RWPE2 (cell line): ENCODE results near the gene CDH26.
A peak's percentile ranks its signal among the peaks of the same experiment; 100 is the strongest.

Source experiments
- ATAC-seq: fragments of 200-7000 bp; cut with Tn5 transposase; 3 replicates; pipeline ENCODE4 v1.9.1; 2021; ENCODE audit warnings: low read depth
- DNase-seq: peaks from one replicate; pipeline ENCODE4 v3.0.0-alpha.2; 2020; ENCODE audit warnings: low spot score
- H3K27ac ChIP-seq: fragments of 450-650 bp; 2 replicates; pipeline ENCODE4 v1.5.1; 2017; ENCODE audit warnings: mild to moderate bottlenecking; ENCODE audit not compliant: poor library complexity, severe bottlenecking
- H3K27me3 ChIP-seq: fragments of 250-450 bp; sonication (Bioruptor Pico); 2 replicates; pipeline ENCODE4 v1.5.1; 2021; ENCODE audit warnings: mild to moderate bottlenecking, moderate library complexity; ENCODE audit not compliant: insufficient read depth, poor library complexity, severe bottlenecking
- H3K36me3 ChIP-seq: fragments of 250-450 bp; sonication (Bioruptor Pico); 2 replicates; pipeline ENCODE4 v1.5.1; 2020; ENCODE audit warnings: low read depth, mild to moderate bottlenecking, moderate library complexity
- H3K4me1 ChIP-seq: fragments of 250-450 bp; sonication (Bioruptor Pico); 2 replicates; pipeline ENCODE4 v1.5.1; 2021; ENCODE audit warnings: mild to moderate bottlenecking, moderate library complexity; ENCODE audit not compliant: insufficient read depth, poor library complexity, severe bottlenecking
- H3K4me3 ChIP-seq: fragments of 250-450 bp; sonication (Bioruptor Pico); 2 replicates; pipeline ENCODE4 v1.5.1; 2021; ENCODE audit warnings: mild to moderate bottlenecking, moderate library complexity; ENCODE audit not compliant: severe bottlenecking
- H3K9me3 ChIP-seq: fragments of 250-450 bp; sonication (Bioruptor Pico); 2 replicates; pipeline ENCODE4 v1.5.1; 2021; ENCODE audit warnings: mild to moderate bottlenecking, moderate library complexity; ENCODE audit not compliant: severe bottlenecking
- TF ChIP-seq, protein P1 (sequence below): fragments of 450-650 bp; IDR thresholded peaks from one replicate; pipeline ENCODE4 v1.5.1; 2017; ENCODE audit warnings: mild to moderate bottlenecking, moderate library complexity; ENCODE audit not compliant: poor library complexity, severe bottlenecking

CDH26 gene

GRCh38 chr20:59961423-59961822 is 3.2 kb downstream of the CDH26 start:
- Histone ChIP-seq H3K9me3 (no peaks in the 10 kb centered on the region), H3K36me3 (no peaks in the 10 kb centered on the region), H3K4me1 (peaks cover 16% of the 10 kb centered on the region), H3K4me3 (no peak overlapping the region), H3K27me3 (no peaks in the 10 kb centered on the region), H3K27ac (peak overlapping the region; percentile 24)
- TF ChIP-seq, protein P1, sequence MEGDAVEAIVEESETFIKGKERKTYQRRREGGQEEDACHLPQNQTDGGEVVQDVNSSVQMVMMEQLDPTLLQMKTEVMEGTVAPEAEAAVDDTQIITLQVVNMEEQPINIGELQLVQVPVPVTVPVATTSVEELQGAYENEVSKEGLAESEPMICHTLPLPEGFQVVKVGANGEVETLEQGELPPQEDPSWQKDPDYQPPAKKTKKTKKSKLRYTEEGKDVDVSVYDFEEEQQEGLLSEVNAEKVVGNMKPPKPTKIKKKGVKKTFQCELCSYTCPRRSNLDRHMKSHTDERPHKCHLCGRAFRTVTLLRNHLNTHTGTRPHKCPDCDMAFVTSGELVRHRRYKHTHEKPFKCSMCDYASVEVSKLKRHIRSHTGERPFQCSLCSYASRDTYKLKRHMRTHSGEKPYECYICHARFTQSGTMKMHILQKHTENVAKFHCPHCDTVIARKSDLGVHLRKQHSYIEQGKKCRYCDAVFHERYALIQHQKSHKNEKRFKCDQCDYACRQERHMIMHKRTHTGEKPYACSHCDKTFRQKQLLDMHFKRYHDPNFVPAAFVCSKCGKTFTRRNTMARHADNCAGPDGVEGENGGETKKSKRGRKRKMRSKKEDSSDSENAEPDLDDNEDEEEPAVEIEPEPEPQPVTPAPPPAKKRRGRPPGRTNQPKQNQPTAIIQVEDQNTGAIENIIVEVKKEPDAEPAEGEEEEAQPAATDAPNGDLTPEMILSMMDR: no peak
- ATAC-seq: peak; percentile 49
- DNase-seq: no peak

DNA sequence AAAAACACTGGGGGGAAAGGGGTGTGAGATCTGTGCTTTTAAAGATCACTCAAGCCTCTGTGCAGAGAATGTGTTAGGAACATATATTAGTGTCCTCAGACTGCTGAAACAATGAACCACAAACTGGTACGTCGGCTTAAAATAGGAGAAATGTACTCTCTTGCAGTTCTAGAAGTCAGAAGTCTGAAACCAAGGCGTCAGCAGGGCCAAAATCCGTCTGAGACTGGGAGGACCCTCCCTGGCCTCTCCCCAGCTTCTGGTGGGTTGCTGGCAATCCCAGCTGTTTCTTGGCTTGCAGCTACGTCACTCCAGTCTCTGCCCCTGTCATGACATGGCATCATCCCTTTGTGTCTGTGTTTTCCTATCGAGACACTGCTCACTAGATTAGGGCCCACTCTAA is 3.9 kb downstream of the CDH26 start:
- Histone ChIP-seq H3K4me1 (peaks cover 16% of the 10 kb centered on the region), H3K27ac (peak overlapping the region; percentile 24), H3K4me3 (no peak overlapping the region), H3K27me3 (no peaks in the 10 kb centered on the region), H3K9me3 (no peaks in the 10 kb centered on the region), H3K36me3 (no peaks in the 10 kb centered on the region)
- TF ChIP-seq, protein P1: no peak
- no peak for ATAC-seq
- DNase-seq: no peak

- TF ChIP-seq, protein P1: no peak
- Histone ChIP-seq H3K36me3 (no peaks in the 10 kb centered on the region), H3K9me3 (no peaks in the 10 kb centered on the region), H3K27ac (no peak overlapping the region), H3K4me1 (peaks cover 25% of the 10 kb centered on the region), H3K4me3 (no peak overlapping the region), H3K27me3 (no peaks in the 10 kb centered on the region)
- ATAC-seq (no peak), DNase-seq (no peak)
These were observed 8.2 kb downstream of the CDH26 start for GRCh38 chr20:59966428-59966827.

GRCh38 chr20:59971428-59971827 is 13.2 kb downstream of the CDH26 start:
- no peaks in the 10 kb centered on the region for H3K9me3 ChIP-seq
- peaks cover 37% of the 10 kb centered on the region for H3K4me1 ChIP-seq
- peak overlapping the region; percentile 90 for H3K27ac ChIP-seq
- ATAC-seq (no peak), DNase-seq (no peak)
- no peaks in the 10 kb centered on the region; the same call in 1 of the 2 replicates for H3K36me3 ChIP-seq
- TF ChIP-seq, protein P1: no peak
- no peak overlapping the region for H3K4me3 ChIP-seq
- H3K27me3 ChIP-seq: no peaks in the 10 kb centered on the region

DNA sequence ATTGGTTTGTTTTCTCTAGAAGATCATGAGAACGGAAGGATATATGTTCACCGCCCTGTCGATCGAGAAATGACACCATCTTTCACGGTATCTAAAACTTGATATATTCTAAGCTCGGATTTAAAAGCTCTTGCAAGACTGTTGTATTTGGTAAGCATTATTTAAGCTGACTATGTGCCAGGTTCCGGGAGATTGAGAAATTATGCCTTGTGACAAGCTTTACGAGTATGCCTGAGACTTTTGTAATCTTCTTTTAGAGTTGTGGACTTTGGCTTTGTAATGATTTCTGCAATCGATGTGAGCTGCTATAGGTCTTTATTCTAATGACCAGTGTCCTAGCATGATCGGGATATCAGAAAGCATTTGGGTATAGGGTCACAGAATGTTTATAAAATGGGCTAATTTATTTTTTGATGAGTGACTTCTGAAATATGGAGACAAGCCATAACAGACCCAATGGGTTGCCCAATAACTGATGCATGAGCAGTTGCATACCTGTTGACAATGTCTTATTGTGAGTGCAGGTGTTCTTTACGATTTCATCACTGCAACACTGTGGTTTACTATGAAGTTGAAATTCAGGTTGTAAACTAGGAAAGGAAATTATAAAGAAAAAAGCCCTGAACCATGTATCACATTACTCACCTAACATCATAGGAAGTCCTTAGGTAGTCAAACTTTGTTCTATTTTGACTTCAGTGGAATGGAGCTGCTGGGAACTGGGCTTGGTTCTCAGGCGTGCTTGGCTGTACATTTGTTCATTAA is 14.0 kb downstream of the CDH26 start:
- ATAC-seq: peak; percentile 90
- H3K4me3 ChIP-seq: no peak overlapping the region
- peaks cover 37% of the 10 kb centered on the region for H3K4me1 ChIP-seq
- H3K36me3 ChIP-seq: no peaks in the 10 kb centered on the region; the same call in 1 of the 2 replicates
- peak overlapping the region; percentile 90 for H3K27ac ChIP-seq
- no peak for DNase-seq
- TF ChIP-seq, protein P1: no peak
- H3K27me3 ChIP-seq: no peaks in the 10 kb centered on the region
- H3K9me3 ChIP-seq: no peaks in the 10 kb centered on the region
